Keratinocyte (primary cell): ENCODE results near the gene LYZL1. TPM values are rescaled to one million over a fixed set of nuclear protein-coding genes. Genes with fewer than 3 reads are reported as not detected.

Experiments used
- DNase-seq: peaks from one replicate; pipeline ENCODE4 v3.0.0-alpha.2; 2011; ENCODE audit warnings: low read depth, missing footprints, low spot score
- FAIRE-seq: peaks from 2 replicates; lab custom pipeline; 2011; peaks lifted over from hg19 to GRCh38; lab: Jason Lieb, UNC
- H2AFZ ChIP-seq: 2 replicates; pipeline ENCODE4 v1.6.0; 2012; ENCODE audit warnings: low read length, control low read depth, inconsistent platforms; ENCODE audit not compliant: control insufficient read depth
- H3K27ac ChIP-seq: 2 replicates; pipeline ENCODE4 v1.5.1; 2011; ENCODE audit warnings: low read length; ENCODE audit not compliant: control insufficient read depth, insufficient read depth
- H3K27me3 ChIP-seq: 3 replicates; pipeline ENCODE4 v1.6.0; 2011; ENCODE audit warnings: low read length; ENCODE audit not compliant: control insufficient read depth, insufficient read depth; ENCODE audit errors: extremely low read depth
- H3K36me3 ChIP-seq, 2 experiments: 2 replicates in 1 of 2; 3 replicates in 1 of 2; pipeline ENCODE4 v1.5.1; 2011; ENCODE audit warnings: low read length in 2 of 2, mild to moderate bottlenecking in 1 of 2; ENCODE audit not compliant: control insufficient read depth in 2 of 2, insufficient read depth in 2 of 2; ENCODE audit errors: extremely low read depth in 1 of 2
- H3K4me1 ChIP-seq: 3 replicates; pipeline ENCODE4 v1.5.1; 2011; ENCODE audit warnings: low read length; ENCODE audit not compliant: control insufficient read depth, insufficient read depth; ENCODE audit errors: extremely low read depth
- H3K4me2 ChIP-seq: 3 replicates; pipeline ENCODE4 v1.6.0; 2011; ENCODE audit warnings: low read depth, low read length; ENCODE audit not compliant: control insufficient read depth, insufficient read depth; ENCODE audit errors: extremely low read depth
- H3K4me3 ChIP-seq, 3 experiments: fragments of 200-600 bp in 1 of 3; sonication (generic) in 1 of 3; 2 replicates in 2 of 3; 3 replicates in 1 of 3; pipeline ENCODE4 v1.5.1; 2011 to 2016; ENCODE audit warnings: low read length in 3 of 3, mild to moderate bottlenecking in 3 of 3, control low read depth in 2 of 3, inconsistent platforms in 1 of 3, low read depth in 1 of 3, mixed read lengths in 1 of 3, mixed run types in 1 of 3, moderate library complexity in 1 of 3; ENCODE audit not compliant: control insufficient read depth in 2 of 3, insufficient read depth in 2 of 3; ENCODE audit errors: extremely low read depth in 1 of 3
- H3K79me2 ChIP-seq: 2 replicates; pipeline ENCODE4 v1.6.0; 2012; ENCODE audit warnings: low read length; ENCODE audit not compliant: control insufficient read depth, insufficient read depth
- H3K9ac ChIP-seq: 3 replicates; pipeline ENCODE4 v1.6.0; 2011; ENCODE audit warnings: low read length; ENCODE audit not compliant: control insufficient read depth, insufficient read depth; ENCODE audit errors: extremely low read depth
- H3K9me1 ChIP-seq: 3 replicates; pipeline ENCODE4 v1.6.0; 2011; ENCODE audit warnings: low read length; ENCODE audit not compliant: control insufficient read depth, insufficient read depth; ENCODE audit errors: extremely low read depth
- H3K9me3 ChIP-seq: 2 replicates; pipeline ENCODE4 v1.5.1; 2012; ENCODE audit warnings: low read depth, low read length; ENCODE audit not compliant: control insufficient read depth
- H4K20me1 ChIP-seq: 3 replicates; pipeline ENCODE4 v1.6.0; 2011; ENCODE audit warnings: low read length; ENCODE audit not compliant: control insufficient read depth, insufficient read depth; ENCODE audit errors: extremely low read depth
- EZH2 ChIP-seq: IDR thresholded peaks from one replicate; pipeline ENCODE4 v1.6.1; 2012; ENCODE audit warnings: inconsistent platforms, mild to moderate bottlenecking, low read length, moderate library complexity
- dilution Hi-C: fragments of 300-500 bp; cut with MboI; formaldehyde crosslinking; loops from one replicate; pipeline ENCODE4 v1.7.0; 2020; ENCODE audit warnings: low sequenced_read_pairs; ENCODE audit not compliant: extremely low pct_ligation_motif_present
- polyA plus RNA-seq, 5 experiments: library from polyadenylated mRNA; depleted of rRNA in 3 of 5; stranded (reverse) in 3 of 5; stranded (forward) in 1 of 5; unstranded in 1 of 5; fragments of >200 nt; gene quantifications; 1 replicate in 1 of 5; 2 replicates in 3 of 5; 3 replicates in 1 of 5; pipeline versions ENCODE4 v1.2.1 to v1.2.3, GENCODE V29; 2011 to 2012; ENCODE audit warnings: missing spikeins in 2 of 5, low read depth in 1 of 5, low replicate concordance in 1 of 5
- TF ChIP-seq, protein P1 (sequence below), 3 experiments: IDR thresholded peaks in 1 of 3; conservative IDR thresholded peaks in 1 of 3; optimal IDR thresholded peaks in 1 of 3; 2 replicates in 2 of 3; 3 replicates in 1 of 3; pipeline versions ENCODE3 to v1.5.1; 2011; ENCODE audit warnings: low read length in 3 of 3, mild to moderate bottlenecking in 3 of 3, moderate library complexity in 2 of 3, control low read depth in 1 of 3, inconsistent platforms in 1 of 3; ENCODE audit not compliant: insufficient read depth in 2 of 3; ENCODE audit errors: extremely low read depth in 1 of 3

Gene LYZL1
- polyA plus RNA-seq, 1 donor (not counting 4 experiments of a cell fraction or from before 2014, with no cell fraction given): not detected

DNA sequence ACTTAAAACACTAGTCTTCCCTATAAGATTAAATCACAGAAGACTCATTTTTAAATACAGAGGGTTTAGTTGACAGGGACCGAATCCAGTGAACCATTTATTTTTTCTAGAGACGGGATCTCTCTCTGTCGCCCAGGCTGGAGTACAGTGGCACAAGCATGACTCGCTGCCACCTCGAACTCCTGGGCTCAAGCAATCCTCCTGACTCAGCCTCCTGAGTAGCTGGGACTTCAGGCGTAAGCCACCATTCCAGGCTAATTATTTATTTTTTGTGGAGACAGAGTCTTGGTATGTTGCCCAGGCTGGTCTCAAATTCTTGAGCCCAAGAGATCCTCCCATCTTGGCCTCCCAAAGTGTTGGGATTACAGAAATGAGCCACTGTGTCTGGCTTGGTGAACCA is 20.9 kb upstream of the LYZL1 start:
- Histone ChIP-seq H3K36me3 (no peaks in the 10 kb centered on the region), H3K4me2 (no peak overlapping the region), H3K9me3 (no peaks in the 10 kb centered on the region), H3K4me3 (no peak overlapping the region), H3K9me1 (no peaks in the 10 kb centered on the region), H4K20me1 (no peaks in the 10 kb centered on the region), H3K27me3 (no peaks in the 10 kb centered on the region), H2AFZ (no peak overlapping the region), H3K9ac (no peak overlapping the region), H3K27ac (no peak overlapping the region), H3K4me1 (no peaks in the 10 kb centered on the region), H3K79me2 (no peaks in the 10 kb centered on the region)
- dilution Hi-C loops: no loop called here
- TF ChIP-seq, protein P1, sequence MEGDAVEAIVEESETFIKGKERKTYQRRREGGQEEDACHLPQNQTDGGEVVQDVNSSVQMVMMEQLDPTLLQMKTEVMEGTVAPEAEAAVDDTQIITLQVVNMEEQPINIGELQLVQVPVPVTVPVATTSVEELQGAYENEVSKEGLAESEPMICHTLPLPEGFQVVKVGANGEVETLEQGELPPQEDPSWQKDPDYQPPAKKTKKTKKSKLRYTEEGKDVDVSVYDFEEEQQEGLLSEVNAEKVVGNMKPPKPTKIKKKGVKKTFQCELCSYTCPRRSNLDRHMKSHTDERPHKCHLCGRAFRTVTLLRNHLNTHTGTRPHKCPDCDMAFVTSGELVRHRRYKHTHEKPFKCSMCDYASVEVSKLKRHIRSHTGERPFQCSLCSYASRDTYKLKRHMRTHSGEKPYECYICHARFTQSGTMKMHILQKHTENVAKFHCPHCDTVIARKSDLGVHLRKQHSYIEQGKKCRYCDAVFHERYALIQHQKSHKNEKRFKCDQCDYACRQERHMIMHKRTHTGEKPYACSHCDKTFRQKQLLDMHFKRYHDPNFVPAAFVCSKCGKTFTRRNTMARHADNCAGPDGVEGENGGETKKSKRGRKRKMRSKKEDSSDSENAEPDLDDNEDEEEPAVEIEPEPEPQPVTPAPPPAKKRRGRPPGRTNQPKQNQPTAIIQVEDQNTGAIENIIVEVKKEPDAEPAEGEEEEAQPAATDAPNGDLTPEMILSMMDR (optimal IDR thresholded peaks at IDR 0.05 in 1 of 3, IDR thresholded peaks at IDR 0.05 in 1 of 3, conservative IDR thresholded peaks at IDR 0.05 in 1 of 3; ENCODE audit: extremely low read depth in 1 of 3, insufficient read depth in 2 of 3, low read length in 3 of 3): no peak
- no peak for TF ChIP-seq EZH2
- FAIRE-seq (no peak), DNase-seq (no peak)

DNA sequence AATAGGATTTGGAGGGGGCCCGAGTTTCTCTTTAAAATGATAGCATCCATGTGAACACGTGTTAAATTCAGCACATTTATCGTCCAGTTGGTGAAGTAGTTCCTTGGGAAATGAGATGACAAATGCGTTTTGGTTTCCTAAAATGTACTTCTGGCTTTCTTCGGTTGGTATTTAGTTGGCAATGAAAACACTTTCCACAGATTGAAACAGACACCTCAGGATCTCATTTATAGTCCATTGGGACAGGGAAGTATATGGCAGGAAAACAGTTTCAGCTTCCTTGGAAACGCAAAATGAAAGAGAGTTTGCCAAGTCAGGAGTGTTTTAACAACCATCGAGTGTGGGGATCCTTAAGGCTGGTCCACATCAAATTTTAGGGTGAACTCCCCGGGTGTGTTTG is 19.4 kb upstream of the LYZL1 start:
- Histone ChIP-seq H3K9me3 (no peaks in the 10 kb centered on the region), H3K27me3 (peaks cover 2% of the 10 kb centered on the region), H3K36me3 (no peaks in the 10 kb centered on the region), H3K27ac (no peak overlapping the region), H3K4me2 (no peak overlapping the region), H3K79me2 (no peaks in the 10 kb centered on the region), H2AFZ (no peak overlapping the region), H3K4me3 (no peak overlapping the region), H3K9me1 (no peaks in the 10 kb centered on the region), H3K4me1 (no peaks in the 10 kb centered on the region), H3K9ac (no peak overlapping the region), H4K20me1 (no peaks in the 10 kb centered on the region)
- no peak for DNase-seq
- FAIRE-seq: no peak
- TF ChIP-seq, protein P1 (optimal IDR thresholded peaks at IDR 0.05 in 1 of 3, IDR thresholded peaks at IDR 0.05 in 1 of 3, conservative IDR thresholded peaks at IDR 0.05 in 1 of 3; ENCODE audit: extremely low read depth in 1 of 3, insufficient read depth in 2 of 3, low read length in 3 of 3): no peak
- no peak for TF ChIP-seq EZH2
- dilution Hi-C loops: no loop called here
